ENCODE measurements around the gene LRGUK. TPM values are rescaled to one million over a fixed set of nuclear protein-coding genes. Genes with fewer than 3 reads are reported as not detected.

LRGUK gene
- total RNA-seq, 1 donor from 2014 or later = 2.0 TPM

DNA sequence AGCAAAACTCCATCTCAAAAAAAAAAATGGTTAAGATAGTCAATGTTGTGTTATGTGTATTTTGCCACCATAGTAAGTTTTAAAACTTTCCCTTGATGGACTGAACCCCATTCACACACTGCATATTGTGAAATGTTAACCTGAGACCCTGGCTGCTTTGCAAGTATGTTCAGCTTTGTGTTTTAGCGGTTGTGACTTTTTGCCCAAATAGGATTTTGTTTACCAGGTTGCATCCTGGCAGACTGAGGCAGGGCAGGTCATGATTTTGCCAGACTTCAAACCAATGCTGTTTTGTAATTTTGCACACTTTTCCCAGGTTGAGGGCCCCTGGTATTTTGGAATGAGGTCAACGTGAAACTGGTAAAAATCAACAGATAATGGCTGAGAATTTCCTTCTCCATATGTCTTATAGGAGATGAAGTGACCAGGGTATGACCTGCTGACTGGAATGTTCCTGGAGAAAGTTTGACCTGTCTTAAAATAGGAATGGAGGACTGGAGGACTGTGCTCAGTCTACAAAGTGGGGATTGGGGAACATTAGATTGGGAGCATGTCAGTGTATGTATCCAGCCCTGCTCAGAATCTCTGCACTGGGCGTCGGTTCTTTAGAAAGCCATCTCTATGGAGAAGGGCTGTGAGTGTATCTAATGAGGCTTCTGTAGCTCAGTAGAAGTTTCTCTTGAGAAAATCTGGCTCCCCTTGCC is 76.2 kb downstream of the LRGUK start:
- TF ChIP-seq CTCF (conservative IDR thresholded peaks at IDR 0.05) = no peak

DNA sequence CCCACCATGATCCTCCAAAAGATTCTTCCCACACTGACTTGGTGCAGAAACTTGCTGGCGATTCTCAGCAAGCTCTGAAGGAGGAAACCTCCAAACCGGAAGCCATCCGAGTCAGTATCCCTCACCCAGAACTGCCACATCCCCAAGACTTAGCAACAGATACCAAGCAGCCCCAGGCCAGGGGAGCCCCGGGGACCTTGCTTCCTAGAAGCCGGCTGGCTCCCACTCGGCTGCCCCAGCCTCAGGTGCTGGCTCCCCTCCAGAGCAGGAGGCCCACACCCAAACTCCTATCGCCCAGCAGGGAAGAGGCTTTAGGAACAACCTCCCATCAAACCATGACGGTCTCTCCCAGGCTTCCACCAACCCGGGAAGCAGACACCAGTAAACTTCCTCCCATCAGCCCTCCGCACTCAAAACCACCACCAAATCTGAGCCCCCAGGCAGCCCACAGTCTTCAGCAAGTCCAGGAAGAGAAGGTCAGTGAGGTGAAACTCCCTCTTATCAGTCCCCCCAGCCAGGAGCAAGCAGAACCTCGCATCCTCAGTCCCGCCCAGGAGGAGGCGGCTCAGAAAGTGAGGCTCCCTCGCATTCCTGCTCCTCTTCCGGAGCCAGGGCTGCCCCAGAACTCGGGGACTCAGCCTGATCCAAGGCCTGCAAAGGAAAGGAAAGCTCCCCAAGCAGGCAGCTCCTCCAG is 82.3 kb downstream of the LRGUK start:
- Mint-ChIP-seq H3K27me3 (no peaks in the 10 kb centered on the region), H3K4me1 (ENCODE audit: unreplicated experiment) (peaks cover 6% of the 10 kb centered on the region), H3K9me3 (peaks cover 6% of the 10 kb centered on the region), H3K36me3 (no peaks in the 10 kb centered on the region), H3K27ac (no peak overlapping the region), H3K4me3 (no peak overlapping the region)
- TF ChIP-seq CTCF (conservative IDR thresholded peaks at IDR 0.05) = no peak
- no peak for DNase-seq (ENCODE audit: extremely low spot score, unreplicated experiment)

More for the DNA sequence above, 76.2 kb downstream of the LRGUK start:
- DNase-seq (ENCODE audit: extremely low spot score, unreplicated experiment) = no peak
- Mint-ChIP-seq H3K4me3 (no peak overlapping the region), H3K27me3 (no peaks in the 10 kb centered on the region), H3K4me1 (ENCODE audit: unreplicated experiment) (peaks cover 1% of the 10 kb centered on the region), H3K27ac (no peak overlapping the region), H3K36me3 (no peaks in the 10 kb centered on the region), H3K9me3 (peaks cover 8% of the 10 kb centered on the region)

DNA sequence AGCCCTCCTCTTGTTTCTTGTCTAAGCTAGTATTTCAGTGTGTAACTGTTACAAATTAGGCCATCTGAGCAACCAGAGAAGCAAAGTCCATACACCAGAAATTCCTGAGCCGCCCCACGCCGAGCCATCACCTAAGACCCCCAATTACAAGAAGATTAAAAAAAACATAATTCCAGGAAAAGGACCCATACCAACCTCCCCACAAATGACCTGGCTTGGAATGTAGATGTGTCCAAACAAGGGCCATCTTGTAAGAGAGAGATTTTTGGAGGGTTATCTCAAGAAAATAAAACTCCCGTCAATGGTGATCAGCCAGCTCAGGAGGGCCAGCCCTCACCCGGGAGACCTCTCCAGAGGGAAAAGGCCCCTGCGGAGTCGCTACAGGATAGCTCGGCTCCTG is 83.1 kb downstream of the LRGUK start:
- no peak for TF ChIP-seq CTCF (conservative IDR thresholded peaks at IDR 0.05)
- Mint-ChIP-seq H3K9me3 (no peaks in the 10 kb centered on the region), H3K27me3 (no peaks in the 10 kb centered on the region), H3K36me3 (no peaks in the 10 kb centered on the region), H3K27ac (no peak overlapping the region), H3K4me3 (no peak overlapping the region), H3K4me1 (ENCODE audit: unreplicated experiment) (peaks cover 6% of the 10 kb centered on the region)
- no peak for DNase-seq (ENCODE audit: extremely low spot score, unreplicated experiment)

GRCh38 chr7:134210976-134211663 is 84.0 kb downstream of the LRGUK start:
- Mint-ChIP-seq H3K4me1 (ENCODE audit: unreplicated experiment) (peaks cover 6% of the 10 kb centered on the region), H3K9me3 (no peaks in the 10 kb centered on the region)

DNA sequence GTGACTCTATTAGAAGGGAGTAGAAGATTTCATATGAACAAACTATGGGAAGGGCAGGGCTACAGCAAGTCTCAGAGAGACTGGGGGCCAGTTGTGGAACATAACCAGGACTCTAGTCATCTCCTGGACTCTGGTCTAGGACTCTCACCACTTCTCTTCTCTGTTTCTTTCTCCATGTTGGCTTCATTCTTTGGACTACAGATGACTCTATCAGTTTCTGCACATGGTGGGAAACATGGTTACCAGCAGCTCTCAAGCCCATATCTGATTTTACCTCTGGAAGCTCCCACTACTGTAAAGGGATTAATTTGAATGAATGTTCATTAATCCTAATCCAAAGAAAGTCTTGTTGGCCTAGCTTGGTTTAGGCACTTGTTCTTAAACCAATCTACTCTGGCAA is 84.7 kb downstream of the LRGUK start:
- H3K4me1 Mint-ChIP-seq (ENCODE audit: unreplicated experiment) = peaks cover 6% of the 10 kb centered on the region
- no peaks in the 10 kb centered on the region for H3K27me3 Mint-ChIP-seq
- H3K9me3 Mint-ChIP-seq = no peaks in the 10 kb centered on the region
- DNase-seq (ENCODE audit: extremely low spot score, unreplicated experiment) = no peak
- H3K27ac Mint-ChIP-seq = no peak overlapping the region
- no peak for TF ChIP-seq CTCF (conservative IDR thresholded peaks at IDR 0.05)
- no peak overlapping the region for H3K4me3 Mint-ChIP-seq
- no peaks in the 10 kb centered on the region for H3K36me3 Mint-ChIP-seq

More at GRCh38 chr7:134210976-134211663, 84.0 kb downstream of the LRGUK start:
- Mint-ChIP-seq H3K27me3 (no peaks in the 10 kb centered on the region), H3K36me3 (no peaks in the 10 kb centered on the region), H3K4me3 (no peak overlapping the region), H3K27ac (no peak overlapping the region)
- no peak for DNase-seq (ENCODE audit: extremely low spot score, unreplicated experiment)
- no peak for TF ChIP-seq CTCF (conservative IDR thresholded peaks at IDR 0.05)

Measured in type B pancreatic cell (in vitro differentiated cells).